Ishikawa (cell line): Measurements from ENCODE around the gene RPL19.

Experiments used
- CEBPB ChIP-seq: IDR thresholded peaks from 2 replicates; pipeline ENCODE4 v1.6.1; 2012
- CREB1 ChIP-seq: IDR thresholded peaks from 2 replicates; pipeline ENCODE4 v1.6.1; 2012; ENCODE audit warnings: low read depth
- EP300 ChIP-seq: IDR thresholded peaks from 2 replicates; pipeline ENCODE4 v1.6.1; 2012; ENCODE audit warnings: borderline replicate concordance
- MAX ChIP-seq: IDR thresholded peaks from 2 replicates; pipeline ENCODE4 v1.6.1; 2012
- NFIC ChIP-seq: IDR thresholded peaks from 2 replicates; pipeline ENCODE4 v1.6.1; 2012
- RAD21 ChIP-seq: IDR thresholded peaks from 2 replicates; pipeline ENCODE4 v1.6.1; 2012; ENCODE audit warnings: low read depth
- REST ChIP-seq: IDR thresholded peaks from 2 replicates; pipeline ENCODE4 v1.6.1; 2012; ENCODE audit warnings: low read depth, mild to moderate bottlenecking
- TAF1 ChIP-seq: IDR thresholded peaks from 2 replicates; pipeline ENCODE4 v1.6.1; 2012; ENCODE audit warnings: low read depth, mild to moderate bottlenecking
- TCF12 ChIP-seq: IDR thresholded peaks from 2 replicates; pipeline ENCODE4 v1.6.1; 2012; ENCODE audit warnings: low read depth
- YY1 ChIP-seq: IDR thresholded peaks from 2 replicates; pipeline ENCODE4 v1.6.1; 2012; ENCODE audit warnings: low read depth
- ZBTB7A ChIP-seq: IDR thresholded peaks from 2 replicates; pipeline ENCODE4 v1.6.1; 2012; ENCODE audit warnings: low read depth

GRCh38 chr17:39251997-39252396 lies 51.9 kb downstream of the RPL19 start:
- TF ChIP-seq TAF1 = no peak
- no peak for TF ChIP-seq MAX
- TF ChIP-seq ZBTB7A = no peak
- no peak for TF ChIP-seq CEBPB
- TF ChIP-seq TCF12 = no peak
- no peak for TF ChIP-seq REST
- TF ChIP-seq RAD21 = no peak
- no peak for TF ChIP-seq YY1
- no peak for TF ChIP-seq NFIC
- TF ChIP-seq EP300 = no peak
- no peak for TF ChIP-seq CREB1
